H1 (cell line): ENCODE data around the gene CIAO2A. TPM values are rescaled to one million over a fixed set of nuclear protein-coding genes. Genes with fewer than 3 reads are reported as not detected.

Source experiments
- CBX5 ChIP-seq: fragments of 300-800, 300-1000 bp; sonication (generic); IDR thresholded peaks from 2 replicates; pipeline ENCODE4 v1.7.1; 2016; ENCODE audit warnings: antibody characterized with exemption, low read length, low read depth
- polyA plus RNA-seq, 7 experiments: library from polyadenylated mRNA; depleted of rRNA in 3 of 7; stranded (reverse) in 5 of 7; unstranded in 2 of 7; fragments of >200 nt in 5 of 7; fragments of 200-250 nt in 2 of 7; gene quantifications; 1 replicate in 5 of 7; 2 replicates in 1 of 7; 4 replicates in 1 of 7; pipeline versions ENCODE4 v1.2.1 to v1.2.3, GENCODE V29; 2011 to 2013; ENCODE audit warnings: missing spikeins in 2 of 7, mixed read lengths in 2 of 7
- total RNA-seq: library from RNA; stranded (reverse); fragmentation: NEBNext Ultra II Directional; extraction: Animal tissue kit (Norgen Biotek cat#: 25700); gene quantifications from 2 replicates; pipeline ENCODE4 v1.2.1, GENCODE V29; 2021

CIAO2A gene
- total and polyA plus RNA-seq, 2 of the 8 experiments (the other 6 are each of a cell fraction or from before 2014, with no cell fraction given): 76.4 to 86.5 TPM

DNA sequence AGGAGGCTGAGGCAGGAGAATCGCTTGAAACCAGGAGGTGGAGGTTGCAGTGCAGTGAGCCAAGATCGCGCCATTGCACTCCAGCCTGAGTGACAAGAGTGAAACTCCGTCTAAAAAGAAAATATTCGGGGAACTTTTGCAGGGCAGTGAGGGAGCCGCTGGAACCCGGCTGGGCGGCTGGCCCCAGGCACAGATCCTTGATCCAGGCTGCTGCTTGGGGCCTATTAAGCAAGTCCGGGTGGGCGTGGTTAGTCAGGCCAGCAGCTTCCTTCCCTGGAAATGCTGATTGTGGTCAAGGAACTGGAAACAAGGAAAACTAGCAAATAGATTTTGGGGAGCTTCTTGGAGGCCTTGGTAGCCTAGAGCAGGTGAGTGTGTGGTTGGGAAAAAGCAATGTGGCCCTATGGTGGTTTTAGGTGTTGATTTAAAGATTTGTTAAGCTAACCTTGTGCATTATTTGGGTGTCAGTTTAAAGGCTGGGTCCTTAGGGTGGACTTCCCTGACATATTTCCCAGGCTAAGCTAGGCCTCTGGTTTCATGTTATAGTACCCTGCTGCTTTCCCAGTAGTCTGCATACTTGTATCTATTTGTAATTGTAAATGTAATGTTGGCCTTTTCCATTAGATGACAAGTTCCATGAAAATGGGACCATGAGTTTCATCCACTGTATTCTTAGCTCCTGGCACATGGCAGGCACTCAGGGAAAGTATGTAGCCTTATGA, 40.1 kb upstream of the CIAO2A start (continued):
- TF ChIP-seq CBX5: no peak
